ENCODE results near the gene RASD2.

RASD2 gene

DNA sequence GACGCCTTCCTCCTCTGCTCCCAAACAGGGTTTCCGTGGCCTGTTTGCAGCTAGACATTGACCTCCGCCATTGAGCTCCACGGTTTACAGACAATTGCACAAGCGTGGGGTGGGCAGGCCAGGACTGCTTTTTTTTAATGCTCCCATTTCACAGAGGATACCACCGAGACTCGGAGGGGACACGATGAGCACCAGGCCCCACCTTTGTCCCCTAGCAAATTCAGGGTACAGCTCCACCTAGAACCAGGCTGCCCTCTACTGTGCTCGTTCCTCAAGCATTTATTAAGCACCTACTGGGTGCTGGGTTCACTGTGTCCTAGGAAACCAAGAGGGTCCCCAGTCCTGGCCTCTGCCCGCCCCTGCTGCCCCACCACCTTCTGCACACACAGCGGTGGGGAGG lies 12.2 kb downstream of the RASD2 start:
- no peak for DNase-seq (ENCODE audit: low spot score)
- in situ Hi-C loops (cut with MboI; ENCODE audit: low sequenced_read_pairs, unreplicated experiment) = no loop called here
- TF ChIP-seq, protein P1, sequence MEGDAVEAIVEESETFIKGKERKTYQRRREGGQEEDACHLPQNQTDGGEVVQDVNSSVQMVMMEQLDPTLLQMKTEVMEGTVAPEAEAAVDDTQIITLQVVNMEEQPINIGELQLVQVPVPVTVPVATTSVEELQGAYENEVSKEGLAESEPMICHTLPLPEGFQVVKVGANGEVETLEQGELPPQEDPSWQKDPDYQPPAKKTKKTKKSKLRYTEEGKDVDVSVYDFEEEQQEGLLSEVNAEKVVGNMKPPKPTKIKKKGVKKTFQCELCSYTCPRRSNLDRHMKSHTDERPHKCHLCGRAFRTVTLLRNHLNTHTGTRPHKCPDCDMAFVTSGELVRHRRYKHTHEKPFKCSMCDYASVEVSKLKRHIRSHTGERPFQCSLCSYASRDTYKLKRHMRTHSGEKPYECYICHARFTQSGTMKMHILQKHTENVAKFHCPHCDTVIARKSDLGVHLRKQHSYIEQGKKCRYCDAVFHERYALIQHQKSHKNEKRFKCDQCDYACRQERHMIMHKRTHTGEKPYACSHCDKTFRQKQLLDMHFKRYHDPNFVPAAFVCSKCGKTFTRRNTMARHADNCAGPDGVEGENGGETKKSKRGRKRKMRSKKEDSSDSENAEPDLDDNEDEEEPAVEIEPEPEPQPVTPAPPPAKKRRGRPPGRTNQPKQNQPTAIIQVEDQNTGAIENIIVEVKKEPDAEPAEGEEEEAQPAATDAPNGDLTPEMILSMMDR (IDR thresholded peaks at IDR 0.05; ENCODE audit: borderline replicate concordance, control extremely low read depth, extremely low read depth, insufficient read depth, missing control alignments) = no peak

- in situ Hi-C loops (cut with MboI; ENCODE audit: low sequenced_read_pairs, unreplicated experiment) = no loop called here
- TF ChIP-seq, protein P1 (IDR thresholded peaks at IDR 0.05; ENCODE audit: borderline replicate concordance, control extremely low read depth, extremely low read depth, insufficient read depth, missing control alignments) = no peak
These were observed 12.7 kb downstream of the RASD2 start for GRCh38 chr22:35553341-35553740.

DNA sequence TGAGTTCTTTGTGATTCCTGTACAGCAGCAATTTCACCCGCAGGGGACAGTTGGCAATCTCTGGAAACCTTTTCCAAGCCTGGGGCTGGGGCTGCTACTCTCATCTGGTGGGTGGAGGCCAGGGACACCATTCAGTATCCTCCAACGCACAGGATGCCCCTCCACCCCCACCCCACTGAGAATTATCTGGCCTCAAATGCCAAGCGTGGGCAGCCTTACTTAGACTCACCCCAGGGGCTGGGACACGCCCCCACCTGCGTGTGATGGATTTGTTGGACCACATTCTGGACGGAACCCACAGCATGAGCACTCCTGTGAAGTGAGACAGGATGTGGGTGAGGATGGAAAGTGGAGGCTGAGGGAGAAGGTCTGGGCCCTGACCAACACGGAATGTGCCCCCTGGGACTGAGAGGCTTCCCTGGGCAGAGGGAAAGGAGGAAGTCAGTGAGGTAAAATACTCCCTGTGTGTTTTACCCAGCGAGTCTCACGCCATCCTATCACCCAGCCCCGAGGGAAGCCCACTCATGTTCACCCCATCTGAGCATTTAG lies 13.7 kb downstream of the RASD2 start:
- DNase-seq (ENCODE audit: low spot score) = no peak
- TF ChIP-seq, protein P1 (IDR thresholded peaks at IDR 0.05; ENCODE audit: borderline replicate concordance, control extremely low read depth, extremely low read depth, insufficient read depth, missing control alignments) = no peak
- in situ Hi-C loops (cut with MboI; ENCODE audit: low sequenced_read_pairs, unreplicated experiment) = no loop called here

More at GRCh38 chr22:35553341-35553740, 12.7 kb downstream of the RASD2 start:
- DNase-seq (ENCODE audit: low spot score) = no peak

- in situ Hi-C loops (cut with MboI; ENCODE audit: low sequenced_read_pairs, unreplicated experiment) = no loop called here
- TF ChIP-seq, protein P1 (IDR thresholded peaks at IDR 0.05; ENCODE audit: borderline replicate concordance, control extremely low read depth, extremely low read depth, insufficient read depth, missing control alignments) = no peak
- DNase-seq (ENCODE audit: low spot score) = no peak
These were observed 14.9 kb downstream of the RASD2 start for GRCh38 chr22:35555483-35555890.

- DNase-seq (ENCODE audit: low spot score) = no peak
- in situ Hi-C loops (cut with MboI; ENCODE audit: low sequenced_read_pairs, unreplicated experiment) = no loop called here
- TF ChIP-seq, protein P1 (IDR thresholded peaks at IDR 0.05; ENCODE audit: borderline replicate concordance, control extremely low read depth, extremely low read depth, insufficient read depth, missing control alignments) = no peak
These were observed 15.4 kb downstream of the RASD2 start for GRCh38 chr22:35555946-35556547.

GRCh38 chr22:35556666-35557065 lies 16.0 kb downstream of the RASD2 start:
- no peak for DNase-seq (ENCODE audit: low spot score)
- in situ Hi-C loops (cut with MboI; ENCODE audit: low sequenced_read_pairs, unreplicated experiment) = no loop called here
- TF ChIP-seq, protein P1 (IDR thresholded peaks at IDR 0.05; ENCODE audit: borderline replicate concordance, control extremely low read depth, extremely low read depth, insufficient read depth, missing control alignments) = no peak
